Stimulated activated CD8-positive, alpha-beta memory T cell treated with anti-CD3 and anti-CD28 coated beads, Interleukin-12 subunit alpha, Interleukin-12 subunit beta, amount 100 ng/mL, for 1 hour (primary cell): ENCODE data around the gene PIGC.

Experiments used
- DNase-seq: peaks from one replicate; pipeline ENCODE4 v3.0.0-alpha.2; 2020; ENCODE audit warnings: low read depth

Gene PIGC

GRCh38 chr1:172443666-172444453 is at the start of gene PIGC:
TSS of gene PIGC (minus strand) at chr1:172444069. CDS start at chr1:172442622, 1,447 bp downstream.
- DNase-seq = peak; percentile 88

GRCh38 chr1:172492421-172492820 is 48.6 kb upstream of the PIGC start:
- DNase-seq = no peak

- DNase-seq = no peak
These were observed 46.0 kb upstream of the PIGC start for GRCh38 chr1:172489847-172490246.

GRCh38 chr1:172488393-172488792 is 44.5 kb upstream of the PIGC start:
- no peak for DNase-seq

- DNase-seq = no peak
These were observed 43.7 kb upstream of the PIGC start for GRCh38 chr1:172487550-172487949.

GRCh38 chr1:172486805-172487454 is 43.1 kb upstream of the PIGC start:
- DNase-seq = no peak

- no peak for DNase-seq
These were observed 41.8 kb upstream of the PIGC start for GRCh38 chr1:172485626-172486025.

GRCh38 chr1:172484252-172484651 is 40.4 kb upstream of the PIGC start:
- no peak for DNase-seq

GRCh38 chr1:172483448-172483847 is 39.6 kb upstream of the PIGC start:
- DNase-seq = no peak

GRCh38 chr1:172482044-172482443 is 38.2 kb upstream of the PIGC start:
- DNase-seq = no peak

GRCh38 chr1:172480431-172480830 is 36.6 kb upstream of the PIGC start:
- DNase-seq = no peak

- no peak for DNase-seq
These were observed 34.6 kb upstream of the PIGC start for GRCh38 chr1:172478485-172478884.

GRCh38 chr1:172477741-172478140 is 33.9 kb upstream of the PIGC start:
- DNase-seq = no peak

- no peak for DNase-seq
These were observed 33.3 kb upstream of the PIGC start for GRCh38 chr1:172477216-172477615.

GRCh38 chr1:172476218-172476811 is 32.4 kb upstream of the PIGC start:
- DNase-seq = no peak

GRCh38 chr1:172473842-172474241 is 30.0 kb upstream of the PIGC start:
- no peak for DNase-seq

GRCh38 chr1:172473302-172473701 is 29.4 kb upstream of the PIGC start:
- DNase-seq = no peak

GRCh38 chr1:172472495-172472894 is 28.6 kb upstream of the PIGC start:
- no peak for DNase-seq

- DNase-seq = no peak
These were observed 27.8 kb upstream of the PIGC start for GRCh38 chr1:172471666-172472065.

- DNase-seq = no peak
These were observed 26.3 kb upstream of the PIGC start for GRCh38 chr1:172470149-172470548.

- no peak for DNase-seq
These were observed 25.8 kb upstream of the PIGC start for GRCh38 chr1:172469717-172470116.

- DNase-seq = no peak
These were observed 24.4 kb upstream of the PIGC start for GRCh38 chr1:172468296-172468695.

- no peak for DNase-seq
These were observed 23.6 kb upstream of the PIGC start for GRCh38 chr1:172467446-172467845.
